Endothelial cell of coronary artery (primary cell): ENCODE data around the gene MYBPHL. TPM values are rescaled to one million over a fixed set of nuclear protein-coding genes. Genes with fewer than 3 reads are reported as not detected.

Experiments
- total RNA-seq: library from RNA; depleted of rRNA; stranded (reverse); fragments of >200 nt; gene quantifications from 2 replicates; pipeline ENCODE4 v1.2.3, GENCODE V29; 2014

MYBPHL gene
- total RNA-seq = not detected in 2 replicates

GRCh38 chr1:109306832-109307273, at the start of gene MYBPHL:
Gene MYBPHL, minus strand, starts transcription at chr1:109307011. Its CDS starts 20 bp downstream, at chr1:109306991.

GRCh38 chr1:109282952-109283747, 23.7 kb downstream of the MYBPHL start, which contains the start of gene PSRC1:
Gene PSRC1, minus strand, starts transcription at chr1:109283145.

GRCh38 chr1:109248797-109249629, 57.8 kb downstream of the MYBPHL start, which contains the start of gene CELSR2:
Gene CELSR2, plus strand, starts transcription at chr1:109249539. Its CDS starts 541 bp downstream, at chr1:109250080.

Other genes starting within 250 kb of the MYBPHL start
- 70.3 and 84.6 TPM in 2 replicates for gene TAF13, start 231.0 kb downstream of the MYBPHL start, total RNA-seq
- 17.3 and 19.6 TPM in 2 replicates for gene TMEM167B, start 216.2 kb downstream of the MYBPHL start, total RNA-seq
- gene ELAPOR1, start 192.9 kb downstream of the MYBPHL start, total RNA-seq = 0.09 and 0.27 TPM in 2 replicates
- 187 and 254 TPM in 2 replicates for gene SARS1, start 93.1 kb downstream of the MYBPHL start, total RNA-seq
- 0.45 and 2.1 TPM in 2 replicates for gene CELSR2, start 57.5 kb downstream of the MYBPHL start, total RNA-seq
- 3.9 and 8.5 TPM in 2 replicates for gene PSRC1, start 23.9 kb downstream of the MYBPHL start, total RNA-seq
- 10.8 and 21.6 TPM in 2 replicates for gene SORT1, start 90.9 kb upstream of the MYBPHL start, total RNA-seq
- 52.0 and 63.5 TPM in 2 replicates for gene PSMA5, start 119.4 kb upstream of the MYBPHL start, total RNA-seq
- not detected in 2 replicates for gene SYPL2, start 159.5 kb upstream of the MYBPHL start, total RNA-seq
- 1.0 and 1.4 TPM in 2 replicates for gene ATXN7L2, start 176.9 kb upstream of the MYBPHL start, total RNA-seq
- gene CYB561D1, start 187.1 kb upstream of the MYBPHL start, total RNA-seq = 3.7 and 5.1 TPM in 2 replicates
- 1.4 and 2.3 TPM in 2 replicates for gene AMIGO1, start 202.7 kb upstream of the MYBPHL start, total RNA-seq
- gene GPR61, start 232.9 kb upstream of the MYBPHL start, total RNA-seq = 0.27 and 0.66 TPM in 2 replicates
- gene GNAI3, start 241.6 kb upstream of the MYBPHL start, total RNA-seq = 18.8 and 19.3 TPM in 2 replicates